GM18526 (cell line): Measurements from ENCODE around the gene MSANTD2.
A peak's percentile ranks its signal among the peaks of the same experiment; 100 is the strongest.

Experiments used
- POLR2A ChIP-seq: IDR thresholded peaks from 3 replicates; pipeline ENCODE4 v1.6.1; 2011; ENCODE audit not compliant: insufficient read length; ENCODE audit errors: extremely low read depth

MSANTD2 gene

GRCh38 chr11:124763156-124763947 is 36.9 kb downstream of the MSANTD2 start:
- TF ChIP-seq POLR2A: no peak

- no peak for TF ChIP-seq POLR2A
Measured at GRCh38 chr11:124762624-124763155, 37.5 kb downstream of the MSANTD2 start.

GRCh38 chr11:124762105-124762623 is 38.0 kb downstream of the MSANTD2 start, which contains the start of gene ESAM:
Gene ESAM, minus strand, starts transcription at chr11:124762290. Its CDS starts 136 bp downstream, at chr11:124762154.
- TF ChIP-seq POLR2A: peak; percentile 73

- TF ChIP-seq POLR2A: no peak
Measured at GRCh38 chr11:124761301-124762104, 38.7 kb downstream of the MSANTD2 start.

- no peak for TF ChIP-seq POLR2A
Measured at GRCh38 chr11:124760806-124761205, 39.4 kb downstream of the MSANTD2 start.

GRCh38 chr11:124760205-124760652 is 40.0 kb downstream of the MSANTD2 start:
- TF ChIP-seq POLR2A: no peak

- TF ChIP-seq POLR2A: no peak
Measured at GRCh38 chr11:124759266-124760204, 40.7 kb downstream of the MSANTD2 start.

GRCh38 chr11:124758355-124759265 is 41.6 kb downstream of the MSANTD2 start:
- TF ChIP-seq POLR2A: no peak

- no peak for TF ChIP-seq POLR2A
Measured at GRCh38 chr11:124757320-124757719, 42.9 kb downstream of the MSANTD2 start.

GRCh38 chr11:124756753-124757227 is 43.4 kb downstream of the MSANTD2 start:
- no peak for TF ChIP-seq POLR2A

GRCh38 chr11:124756033-124756752 is 44.0 kb downstream of the MSANTD2 start:
- TF ChIP-seq POLR2A: no peak

GRCh38 chr11:124754710-124755109 is 45.5 kb downstream of the MSANTD2 start:
- TF ChIP-seq POLR2A: no peak

GRCh38 chr11:124754309-124754708 is 45.9 kb downstream of the MSANTD2 start:
- no peak for TF ChIP-seq POLR2A
